ENCODE data around the gene SPNS1.
"Not testable (repeated sequence)": the region's sequence is repeated elsewhere in the genome, so short reads cannot be mapped to it uniquely, and the experiment has no call there.

The SPNS1 gene

GRCh38 chr16:28991687-28992086 lies 17.1 kb downstream of the SPNS1 start:
- DNase-seq = no peak

- DNase-seq = no peak
Observed at GRCh38 chr16:28992496-28992895, 17.9 kb downstream of the SPNS1 start.

GRCh38 chr16:28998837-28999236 lies 24.3 kb downstream of the SPNS1 start:
- DNase-seq = no peak

- no peak for DNase-seq
Observed at GRCh38 chr16:28999577-28999976, 25.0 kb downstream of the SPNS1 start.

- no peak for DNase-seq
Observed at GRCh38 chr16:29000019-29000418, 25.4 kb downstream of the SPNS1 start.

GRCh38 chr16:29004496-29005139 lies 30.0 kb downstream of the SPNS1 start:
- not testable (repeated sequence) for DNase-seq

- DNase-seq = no peak
Observed at GRCh38 chr16:29007730-29008593, 33.4 kb downstream of the SPNS1 start.

- no peak for DNase-seq
Observed at GRCh38 chr16:29009050-29009837, 34.7 kb downstream of the SPNS1 start.

- DNase-seq = no peak
Observed at GRCh38 chr16:29009838-29010166, 35.2 kb downstream of the SPNS1 start.

- no peak for DNase-seq
Observed at GRCh38 chr16:29011112-29011511, 36.5 kb downstream of the SPNS1 start.

GRCh38 chr16:29011851-29012250 lies 37.3 kb downstream of the SPNS1 start:
- no peak for DNase-seq

- no peak for DNase-seq
Observed at GRCh38 chr16:29012913-29013553, 38.5 kb downstream of the SPNS1 start.

- no peak for DNase-seq
Observed at GRCh38 chr16:29014561-29015069, 40.0 kb downstream of the SPNS1 start.

GRCh38 chr16:29022196-29022595 lies 47.6 kb downstream of the SPNS1 start:
- DNase-seq = no peak

GRCh38 chr16:29023279-29024277 lies 49.0 kb downstream of the SPNS1 start:
- no peak for DNase-seq

GRCh38 chr16:29024278-29024677 lies 49.7 kb downstream of the SPNS1 start:
- no peak for DNase-seq

- DNase-seq = no peak
Observed at GRCh38 chr16:29025218-29025617, 50.6 kb downstream of the SPNS1 start.

GRCh38 chr16:29025735-29026134 lies 51.2 kb downstream of the SPNS1 start:
- no peak for DNase-seq

GRCh38 chr16:29028457-29029167 lies 54.0 kb downstream of the SPNS1 start:
- DNase-seq = no peak

GRCh38 chr16:29029168-29029994 lies 54.8 kb downstream of the SPNS1 start:
- DNase-seq = no peak

Data from SHP77 (cell line).